CD4-positive, alpha-beta T cell (primary cell): ENCODE results near the gene REN. TPM values are rescaled to one million over a fixed set of nuclear protein-coding genes. Genes with fewer than 3 reads are reported as not detected.

Experiments
- ATAC-seq: fragments of 200-7000 bp; cut with Tn5 transposase; one replicate; pipeline ENCODE4 v1.10.0; 2022; ENCODE audit warnings: mild to moderate bottlenecking; ENCODE audit not compliant: poor library complexity
- CTCF ChIA-PET: fragments of 350-600 bp; sonication (Branson Sonifier 250); formaldehyde crosslinking; loops from one replicate; lab custom pipeline; 2021; ENCODE audit warnings: antibody characterized with exemption, inconsistent platforms; lab: Charles Lee
- POLR2A ChIA-PET: fragments of 350-600 bp; sonication (Branson Sonifier 250); formaldehyde crosslinking; loops from one replicate; lab custom pipeline; 2021; ENCODE audit warnings: antibody characterized with exemption, inconsistent platforms; lab: Charles Lee
- DNase-seq, 14 experiments: peaks; one replicate each; pipeline ENCODE4 v3.0.0-alpha.2; 2013 to 2020; ENCODE audit warnings: mixed read lengths in 2 of 14
- H3K27ac ChIP-seq, 2 donors: one replicate each; pipeline versions ENCODE4 v1.5.1 to v1.7.0; 2013; ENCODE audit warnings: low read length in 2 of 2, low read depth in 1 of 2, mild to moderate bottlenecking in 1 of 2
- H3K27me3 ChIP-seq, 2 experiments: 1 replicate in 1 of 2; 2 replicates in 1 of 2; pipeline versions ENCODE4 v1.6.1 to v1.7.0; 2013; ENCODE audit warnings: low read length in 2 of 2, control low read depth in 1 of 2, mild to moderate bottlenecking in 1 of 2, moderate library complexity in 1 of 2; ENCODE audit not compliant: insufficient read depth in 2 of 2, control insufficient read depth in 1 of 2
- H3K36me3 ChIP-seq: one replicate; pipeline ENCODE4 v1.6.1; 2013; ENCODE audit warnings: low read length, control low read depth; ENCODE audit not compliant: insufficient read depth
- H3K4me1 ChIP-seq: one replicate; pipeline ENCODE4 v1.6.1; 2013; ENCODE audit warnings: low read length, control low read depth; ENCODE audit not compliant: insufficient read depth
- H3K4me3 ChIP-seq: one replicate; pipeline ENCODE4 v1.5.1; 2013; ENCODE audit warnings: mild to moderate bottlenecking, low read length, moderate library complexity
- H3K9me3 ChIP-seq, 2 experiments: 1 replicate in 1 of 2; 2 replicates in 1 of 2; pipeline versions ENCODE4 v1.6.1 to v1.7.0; 2013; ENCODE audit warnings: low read length in 2 of 2, mild to moderate bottlenecking in 2 of 2, control low read depth in 1 of 2, moderate library complexity in 1 of 2; ENCODE audit not compliant: control insufficient read depth in 1 of 2, insufficient read depth in 1 of 2
- H3K27ac Mint-ChIP-seq: one replicate; pipeline ENCODE4 v1.8.0; 2020; ENCODE audit warnings: mixed read lengths
- H3K27me3 Mint-ChIP-seq: one replicate; pipeline ENCODE4 v1.8.0; 2021; ENCODE audit warnings: mixed read lengths
- H3K36me3 Mint-ChIP-seq: one replicate; pipeline ENCODE4 v1.8.0; 2021; ENCODE audit warnings: low read depth, mixed read lengths
- H3K4me1 Mint-ChIP-seq: one replicate; pipeline ENCODE4 v1.8.0; 2021; ENCODE audit warnings: low read depth, mixed read lengths
- H3K4me3 Mint-ChIP-seq: one replicate; pipeline ENCODE4 v1.8.0; 2020; ENCODE audit warnings: mild to moderate bottlenecking, mixed read lengths
- H3K9me3 Mint-ChIP-seq: one replicate; pipeline ENCODE4 v1.8.0; 2020; ENCODE audit warnings: mixed read lengths
- CTCF ChIP-seq: fragments of 200-600 bp; IDR thresholded peaks from one replicate; pipeline ENCODE4 v1.8.0; 2022; ENCODE audit warnings: antibody characterized with exemption, mild to moderate bottlenecking
- intact Hi-C, 2 experiments: fragments of 100-400 bp; cut with DNase I in 1 of 2; cut with micrococcal nuclease in 1 of 2; formaldehyde crosslinking; loops; one replicate each; pipeline versions ENCODE4 v1.15.1 to v1.9.0; 2023 to 2025; cut with DNase I, micrococcal nuclease
- total RNA-seq, 174 experiments: library from RNA in 2 of 174; stranded (reverse) in 2 of 174; gene quantifications; one replicate each; pipeline ENCODE4 v1.2.3 and lab custom pipeline; 2021 to 2026

The REN gene
- total RNA-seq, 2 experiments from 2014 or later: not detected

- Mint-ChIP-seq H3K4me3 (no peak overlapping the region), H3K27me3 (no peaks in the 10 kb centered on the region), H3K4me1 (no peaks in the 10 kb centered on the region), H3K9me3 (peaks cover 18% of the 10 kb centered on the region), H3K36me3 (peaks cover 12% of the 10 kb centered on the region), H3K27ac (no peak overlapping the region)
- peaks cover 33 to 37% of the 10 kb centered on the region in 2 experiments for H3K9me3 ChIP-seq
- no peaks in the 10 kb centered on the region for H3K36me3 ChIP-seq
- intact Hi-C loops: no loop called here
- TF ChIP-seq CTCF: no peak
- H3K27me3 ChIP-seq: no peaks in the 10 kb centered on the region
- DNase-seq: no peak
- ChIA-PET CTCF (no interaction called here), POLR2A (interaction anchor here (1.0 kb wide), 1 partner anchor 293 kb away, joined by 3 read pairs; no protein-coding TSS in a partner anchor)
- no peak for ATAC-seq
- no peaks in the 10 kb centered on the region for H3K4me1 ChIP-seq
- H3K27ac ChIP-seq: no peak overlapping the region
- H3K4me3 ChIP-seq: no peak overlapping the region
Observed at GRCh38 chr1:204167730-204168129, 1.6 kb upstream of the REN start.

GRCh38 chr1:204162494-204163074 is 3.6 kb downstream of the REN start:
- no peaks in the 10 kb centered on the region for H3K4me1 Mint-ChIP-seq
- CTCF ChIA-PET: interaction anchor here (0.5 to 1.9 kb wide), 9 partner anchors 8 to 236 kb away, joined by 3 to 14 read pairs (median 6); partner anchors contain the start of gene ETNK2

More at GRCh38 chr1:204162494-204163074, 3.6 kb downstream of the REN start:
- Histone ChIP-seq H3K36me3 (no peaks in the 10 kb centered on the region), H3K9me3 (peaks cover 0 to 10% of the 10 kb centered on the region in 2 experiments), H3K4me3 (no peak overlapping the region), H3K27me3 (no peaks in the 10 kb centered on the region), H3K4me1 (no peaks in the 10 kb centered on the region), H3K27ac (no peak overlapping the region)
- Mint-ChIP-seq H3K27me3 (peaks cover 17% of the 10 kb centered on the region), H3K4me3 (no peak overlapping the region), H3K27ac (no peak overlapping the region), H3K36me3 (no peaks in the 10 kb centered on the region), H3K9me3 (peaks cover 3% of the 10 kb centered on the region)
- intact Hi-C loops: loop anchor here (1.0 to 5.0 kb wide), 5 partner anchors 45 to 341 kb away; no protein-coding TSS in a partner anchor
- POLR2A ChIA-PET: interaction anchor here (1.2 to 1.8 kb wide), 2 partner anchors 10 to 200 kb away, joined by 3 to 7 read pairs; no protein-coding TSS in a partner anchor
- ATAC-seq (peak; percentile 98), DNase-seq (peak; percentile 60 to 86 (median 72))
- peak; percentile 99 for TF ChIP-seq CTCF
